Stimulated activated CD4-positive, alpha-beta T cell treated with anti-CD3 and anti-CD28 coated beads, Interleukin-1b, Interleukin-23, amount 100 ng/mL, for 48 hours (primary cell): ENCODE data around the gene CCDC158.
A peak's percentile ranks its signal among the peaks of the same experiment; 100 is the strongest.
"Not testable (repeated sequence)": the region's sequence is repeated elsewhere in the genome, so short reads cannot be mapped to it uniquely, and the experiment has no call there.

ENCODE experiments used
- DNase-seq: peaks from one replicate; pipeline ENCODE4 v3.0.0-alpha.2; 2020

CCDC158 gene

GRCh38 chr4:76306882-76307659, 113.9 kb downstream of the CCDC158 start:
- DNase-seq = no peak

GRCh38 chr4:76305971-76306881, 114.7 kb downstream of the CCDC158 start, which contains the start of gene STBD1:
Gene STBD1 (plus strand): TSS chr4:76306733. CDS start chr4:76306770, 37 bp downstream.
- DNase-seq = no peak

GRCh38 chr4:76305033-76305687, 115.8 kb downstream of the CCDC158 start:
- no peak for DNase-seq

GRCh38 chr4:76302826-76303438, 118.0 kb downstream of the CCDC158 start:
- DNase-seq = no peak

- DNase-seq = no peak
Observed at GRCh38 chr4:76301775-76302162, 119.2 kb downstream of the CCDC158 start.

- peak; percentile 51 for DNase-seq
Observed at GRCh38 chr4:76301068-76301774, 119.7 kb downstream of the CCDC158 start.

GRCh38 chr4:76300012-76300411, 120.9 kb downstream of the CCDC158 start:
- DNase-seq = no peak

GRCh38 chr4:76298227-76298626, 122.7 kb downstream of the CCDC158 start:
- no peak for DNase-seq

- DNase-seq = no peak
Observed at GRCh38 chr4:76296286-76296820, 124.6 kb downstream of the CCDC158 start.

GRCh38 chr4:76293772-76294171, 127.2 kb downstream of the CCDC158 start:
- DNase-seq = no peak

GRCh38 chr4:76292730-76293129, 128.2 kb downstream of the CCDC158 start:
- DNase-seq = no peak

GRCh38 chr4:76287811-76288210, 133.1 kb downstream of the CCDC158 start:
- not testable (repeated sequence) for DNase-seq

GRCh38 chr4:76283900-76284299, 137.0 kb downstream of the CCDC158 start:
- DNase-seq = no peak

- no peak for DNase-seq
Observed at GRCh38 chr4:76282941-76283689, 137.8 kb downstream of the CCDC158 start.

- DNase-seq = not testable (repeated sequence)
Observed at GRCh38 chr4:76281594-76281993, 139.3 kb downstream of the CCDC158 start.

GRCh38 chr4:76280488-76281441, 140.2 kb downstream of the CCDC158 start:
- no peak for DNase-seq

- DNase-seq = peak; percentile 22
Observed at GRCh38 chr4:76279462-76279861, 141.5 kb downstream of the CCDC158 start.

- DNase-seq = no peak
Observed at GRCh38 chr4:76278583-76278982, 142.4 kb downstream of the CCDC158 start.

- no peak for DNase-seq
Observed at GRCh38 chr4:76277667-76278066, 143.3 kb downstream of the CCDC158 start.

GRCh38 chr4:76276813-76277212, 144.1 kb downstream of the CCDC158 start:
- DNase-seq = no peak
